ENCODE results near the gene CHSY1.

Gene CHSY1

GRCh38 chr15:101183931-101184305 is 67.9 kb downstream of the CHSY1 start:
- H3K9ac ChIP-seq, result no peak overlapping the region
- H2AFZ ChIP-seq (ENCODE audit: low read depth), result no peak overlapping the region
- H3K4me1 ChIP-seq (ENCODE audit: low read depth, poor library complexity, severe bottlenecking), result peaks cover 54% of the 10 kb centered on the region
- H4K20me1 ChIP-seq (ENCODE audit: insufficient read depth), result peaks cover 6% of the 10 kb centered on the region; the same call in 1 of the 2 replicates
- no peak for TF ChIP-seq CTCF (conservative IDR thresholded peaks at IDR 0.05; ENCODE audit: low read depth, low read length)
- H3K79me2 ChIP-seq (ENCODE audit: insufficient read depth, low read depth), result peaks cover 99% of the 10 kb centered on the region
- no peak overlapping the region for H3K4me2 ChIP-seq
- H3K36me3 ChIP-seq (ENCODE audit: insufficient read depth), result no peaks in the 10 kb centered on the region
- no peak overlapping the region for H3K4me3 ChIP-seq (IDR thresholded peaks at IDR 0.05; ENCODE audit: insufficient read depth, low read depth, low read length)
- H3K27ac ChIP-seq, result no peak overlapping the region
- H3K27me3 ChIP-seq (ENCODE audit: insufficient read depth, low read depth), result no peaks in the 10 kb centered on the region

DNA sequence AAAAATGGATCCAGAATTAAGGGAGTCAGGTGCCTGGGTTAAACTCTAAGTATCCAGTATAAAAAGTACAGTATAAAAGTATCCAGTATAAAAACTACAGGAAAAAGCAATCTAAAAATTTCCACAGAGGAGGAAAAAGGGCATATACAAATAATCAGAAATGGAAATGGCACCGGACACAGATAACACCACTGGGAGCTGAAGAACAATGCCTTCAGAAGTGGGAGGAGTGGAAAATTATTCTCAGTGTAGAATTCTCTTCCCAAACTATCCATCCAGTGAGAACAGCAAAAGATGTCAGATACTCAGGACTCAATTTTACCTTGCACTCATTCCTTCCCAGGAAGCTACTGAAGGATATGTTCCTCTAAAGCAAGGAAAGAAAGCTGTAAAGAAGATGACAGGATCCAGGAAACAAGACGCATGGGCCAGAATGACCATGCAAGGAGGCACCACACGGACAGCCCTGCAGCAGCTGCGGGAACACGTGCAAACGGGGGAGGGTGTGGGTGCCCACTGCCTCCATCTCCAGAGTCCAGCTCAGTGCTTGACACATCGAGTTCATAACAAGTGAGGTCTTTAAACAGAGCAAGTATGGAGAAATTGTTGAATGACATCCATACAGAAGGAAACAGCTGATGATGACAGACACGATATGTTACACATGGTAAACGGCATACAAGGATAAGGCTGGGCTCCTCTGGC is 68.5 kb downstream of the CHSY1 start:
- TF ChIP-seq CTCF (conservative IDR thresholded peaks at IDR 0.05; ENCODE audit: low read depth, low read length), result no peak
- peak overlapping the region; percentile 14; the same call in 1 of the 2 replicates for H3K27ac ChIP-seq
- H3K4me2 ChIP-seq, result no peak overlapping the region
- H3K9ac ChIP-seq, result no peak overlapping the region
- H3K4me1 ChIP-seq (ENCODE audit: low read depth, poor library complexity, severe bottlenecking), result peaks cover 48% of the 10 kb centered on the region
- no peaks in the 10 kb centered on the region for H3K27me3 ChIP-seq (ENCODE audit: insufficient read depth, low read depth)
- H3K79me2 ChIP-seq (ENCODE audit: insufficient read depth, low read depth), result peaks cover 99% of the 10 kb centered on the region
- H2AFZ ChIP-seq (ENCODE audit: low read depth), result no peak overlapping the region
- peaks cover 6% of the 10 kb centered on the region; the same call in 1 of the 2 replicates for H4K20me1 ChIP-seq (ENCODE audit: insufficient read depth)
- H3K4me3 ChIP-seq (IDR thresholded peaks at IDR 0.05; ENCODE audit: insufficient read depth, low read depth, low read length), result no peak overlapping the region
- H3K36me3 ChIP-seq (ENCODE audit: insufficient read depth), result no peaks in the 10 kb centered on the region

DNA sequence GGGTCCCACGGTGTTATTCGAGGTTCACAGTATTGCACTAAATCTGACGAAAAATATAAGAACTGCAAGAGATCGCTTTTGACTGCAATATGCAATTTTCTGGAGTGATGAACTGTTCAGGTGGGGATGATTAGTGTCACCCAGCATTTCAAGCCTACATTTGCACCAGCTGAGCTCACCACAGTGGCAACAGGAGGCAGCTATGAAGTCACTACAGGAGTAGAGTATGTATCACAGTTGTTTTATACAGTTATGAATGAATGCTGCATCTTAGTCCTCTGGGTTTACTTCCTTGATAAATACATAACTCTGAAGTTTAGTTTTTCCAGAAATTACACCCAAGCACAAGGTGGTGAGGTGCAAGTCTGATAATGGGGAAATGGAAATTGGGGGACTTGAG is 69.6 kb downstream of the CHSY1 start:
- TF ChIP-seq CTCF (conservative IDR thresholded peaks at IDR 0.05; ENCODE audit: low read depth, low read length), result no peak
- Histone ChIP-seq H2AFZ (ENCODE audit: low read depth) (no peak overlapping the region), H3K27me3 (ENCODE audit: insufficient read depth, low read depth) (no peaks in the 10 kb centered on the region), H3K4me1 (ENCODE audit: low read depth, poor library complexity, severe bottlenecking) (peaks cover 38% of the 10 kb centered on the region), H4K20me1 (ENCODE audit: insufficient read depth) (0 out of 2 replicates have a peak, but pooled peaks cover 6% of the 10 kb centered on the region), H3K4me2 (no peak overlapping the region), H3K79me2 (ENCODE audit: insufficient read depth, low read depth) (peaks cover 99% of the 10 kb centered on the region), H3K4me3 (IDR thresholded peaks at IDR 0.05; ENCODE audit: insufficient read depth, low read depth, low read length) (no peak overlapping the region), H3K27ac (no peak overlapping the region; the same call in 1 of the 2 replicates), H3K36me3 (ENCODE audit: insufficient read depth) (peaks cover 6% of the 10 kb centered on the region; the same call in 1 of the 2 replicates), H3K9ac (no peak overlapping the region)

DNA sequence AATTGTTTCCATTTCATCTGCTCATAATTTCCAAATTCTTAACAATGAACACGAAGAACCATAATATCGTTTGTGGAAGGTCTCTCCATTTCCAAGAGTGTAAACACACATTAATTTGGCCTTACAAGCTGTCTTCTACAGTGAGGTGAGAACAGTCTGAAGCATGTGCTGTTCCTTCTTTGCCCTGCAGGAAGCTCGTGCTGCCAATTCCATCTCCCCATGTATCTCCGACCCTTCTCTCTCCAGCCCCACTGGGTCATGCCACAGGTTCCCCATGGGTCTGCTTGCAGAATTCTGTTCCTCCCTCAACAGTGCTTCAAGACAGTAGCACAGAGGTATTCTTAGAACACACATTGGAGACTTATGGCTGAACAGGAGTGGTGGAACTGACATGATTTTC is 70.5 kb downstream of the CHSY1 start:
- H3K4me1 ChIP-seq (ENCODE audit: low read depth, poor library complexity, severe bottlenecking), result peaks cover 30% of the 10 kb centered on the region
- H3K79me2 ChIP-seq (ENCODE audit: insufficient read depth, low read depth), result peaks cover 99% of the 10 kb centered on the region
- no peak overlapping the region for H3K4me3 ChIP-seq (IDR thresholded peaks at IDR 0.05; ENCODE audit: insufficient read depth, low read depth, low read length)
- H3K4me2 ChIP-seq, result no peak overlapping the region
- TF ChIP-seq CTCF (conservative IDR thresholded peaks at IDR 0.05; ENCODE audit: low read depth, low read length), result no peak
- peaks cover 15% of the 10 kb centered on the region; the same call in 1 of the 2 replicates for H3K36me3 ChIP-seq (ENCODE audit: insufficient read depth)
- H3K27me3 ChIP-seq (ENCODE audit: insufficient read depth, low read depth), result no peaks in the 10 kb centered on the region
- H3K27ac ChIP-seq, result no peak overlapping the region
- H3K9ac ChIP-seq, result no peak overlapping the region
- H2AFZ ChIP-seq (ENCODE audit: low read depth), result no peak overlapping the region
- H4K20me1 ChIP-seq (ENCODE audit: insufficient read depth), result 0 out of 2 replicates have a peak, but pooled peaks cover 6% of the 10 kb centered on the region

Data from KMS-11 (cell line).